ENCODE results near the gene BICDL1.

- no peak for TF ChIP-seq POLR2AphosphoS5 (IDR thresholded peaks at IDR 0.05)
- TF ChIP-seq CTCF (IDR thresholded peaks at IDR 0.05): no peak
These were observed 148.8 kb downstream of the BICDL1 start for GRCh38 chr12:120137833-120138232.
